HG02973 (cell line): ENCODE measurements around the gene CACNG4.

Experiments used
- ATAC-seq: cut with Tn5 transposase; IDR thresholded peaks from one replicate; pipeline ENCODE4 v1.9.1; 2021; ENCODE audit warnings: moderate library complexity; ENCODE audit not compliant: unreplicated experiment

CACNG4 gene

DNA sequence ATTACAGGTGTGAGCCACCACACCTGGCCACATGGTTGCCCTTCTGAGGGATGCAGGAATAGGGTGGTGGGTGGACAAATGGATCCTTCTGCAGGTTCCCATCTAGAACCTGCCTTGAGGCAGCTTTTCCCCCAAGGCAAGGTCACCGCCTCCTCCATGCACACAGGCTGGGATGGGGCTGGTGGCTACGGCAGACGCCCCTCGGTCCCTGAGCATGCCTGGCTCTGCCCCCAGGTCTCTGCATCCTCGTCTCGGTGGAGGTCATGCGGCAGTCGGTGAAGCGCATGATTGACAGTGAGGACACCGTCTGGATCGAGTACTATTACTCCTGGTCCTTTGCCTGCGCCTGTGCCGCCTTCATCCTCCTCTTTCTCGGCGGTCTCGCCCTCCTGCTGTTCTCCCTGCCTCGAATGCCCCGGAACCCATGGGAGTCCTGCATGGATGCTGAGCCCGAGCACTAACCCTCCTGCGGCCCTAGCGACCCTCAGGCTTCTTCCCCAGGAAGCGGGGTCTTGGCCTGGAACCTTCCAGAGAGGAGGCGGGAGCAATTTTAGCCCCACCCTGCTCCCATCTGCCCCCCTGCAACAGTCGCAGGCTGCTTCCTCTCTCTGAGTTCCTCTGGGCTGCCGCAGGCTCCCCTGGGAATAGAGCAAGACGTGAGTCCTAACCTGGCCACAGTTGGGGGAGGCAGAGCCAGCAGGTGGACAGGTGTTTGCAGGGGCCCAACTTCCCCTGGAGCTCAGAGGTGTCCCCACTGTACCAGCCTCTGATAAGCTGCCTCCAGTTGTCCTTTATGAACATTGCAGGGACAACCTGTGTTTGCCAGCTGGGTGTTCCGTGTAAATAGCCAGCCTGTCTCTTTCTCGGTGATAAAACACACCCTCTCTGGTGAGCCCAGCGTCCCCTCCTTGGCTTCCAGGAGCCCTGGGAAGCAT lies 91.6 kb downstream of the CACNG4 start:
- ATAC-seq = no peak

- no peak for ATAC-seq
Measured at GRCh38 chr17:67056746-67057490, 92.4 kb downstream of the CACNG4 start.

GRCh38 chr17:67058036-67058435 lies 93.5 kb downstream of the CACNG4 start:
- no peak for ATAC-seq

GRCh38 chr17:67059372-67059771 lies 94.9 kb downstream of the CACNG4 start:
- ATAC-seq = no peak

- no peak for ATAC-seq
Measured at GRCh38 chr17:67063141-67063540, 98.6 kb downstream of the CACNG4 start.

- no peak for ATAC-seq
Measured at GRCh38 chr17:67066717-67067116, 102.2 kb downstream of the CACNG4 start.

- ATAC-seq = no peak
Measured at GRCh38 chr17:67067571-67068482, 103.3 kb downstream of the CACNG4 start.

DNA sequence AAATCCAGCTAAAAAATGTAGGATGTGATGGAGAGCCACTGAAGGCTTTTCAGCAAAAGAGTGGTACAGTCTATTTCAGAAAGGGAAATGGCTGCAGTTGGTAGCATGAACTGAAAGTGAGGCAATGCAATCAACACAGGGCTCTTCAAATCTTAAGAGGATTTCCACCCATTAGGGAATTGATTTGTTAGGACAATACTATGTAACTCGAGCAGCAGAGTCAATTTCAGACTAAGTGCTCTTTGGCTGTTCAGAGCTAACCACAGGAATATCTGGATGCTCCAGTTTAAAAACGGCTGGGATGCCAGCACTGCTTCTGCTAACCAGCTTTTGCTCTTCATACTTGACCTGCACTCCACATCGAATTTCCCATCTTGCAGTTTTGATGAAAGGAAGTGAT lies 104.5 kb downstream of the CACNG4 start:
- no peak for ATAC-seq

DNA sequence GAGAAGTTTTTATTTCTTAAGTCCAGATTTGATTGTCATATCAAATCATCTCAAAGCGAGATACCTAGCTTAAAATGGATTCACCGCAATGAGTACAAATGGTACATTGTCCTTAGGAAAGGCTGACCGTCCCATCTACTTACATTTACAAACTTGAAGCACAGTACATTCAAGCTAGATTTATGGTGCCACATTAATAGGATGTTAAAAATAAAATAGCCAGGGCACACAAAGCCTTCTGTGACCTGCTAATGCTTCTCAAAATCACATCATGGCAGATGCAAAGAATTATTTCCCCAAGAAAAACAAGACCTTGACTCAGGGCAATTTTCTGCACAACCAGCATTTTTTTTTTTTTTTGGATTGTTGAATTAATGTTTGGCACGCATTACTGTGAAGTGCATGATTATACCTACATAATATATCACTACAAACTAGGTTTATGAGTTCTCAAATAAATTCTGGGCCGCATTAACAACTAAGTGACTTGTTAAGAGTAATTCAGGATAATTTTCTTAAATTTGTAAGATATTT lies 105.2 kb downstream of the CACNG4 start:
- ATAC-seq = no peak

DNA sequence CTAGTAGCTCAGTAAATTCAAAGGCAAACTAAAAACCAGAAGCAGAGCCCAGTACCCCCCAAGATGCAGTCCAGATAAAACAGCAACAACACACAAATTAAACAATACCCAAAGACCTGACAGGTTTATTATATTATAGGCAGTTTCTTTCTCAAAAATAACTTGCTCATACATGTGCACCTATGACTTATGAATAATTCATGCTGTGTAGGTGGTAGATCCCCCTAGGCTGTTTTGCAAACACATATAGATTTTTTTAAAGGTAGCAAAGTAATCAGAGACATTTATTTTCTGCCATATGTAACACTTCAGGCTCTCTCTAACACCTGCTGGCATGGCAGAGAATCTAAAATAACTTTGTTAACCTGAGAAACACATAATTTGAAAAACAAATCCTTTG lies 107.1 kb downstream of the CACNG4 start:
- no peak for ATAC-seq

GRCh38 chr17:67072885-67073284 lies 108.4 kb downstream of the CACNG4 start:
- no peak for ATAC-seq

GRCh38 chr17:67074781-67075180 lies 110.3 kb downstream of the CACNG4 start:
- ATAC-seq = no peak

GRCh38 chr17:67076290-67076689 lies 111.8 kb downstream of the CACNG4 start:
- no peak for ATAC-seq

DNA sequence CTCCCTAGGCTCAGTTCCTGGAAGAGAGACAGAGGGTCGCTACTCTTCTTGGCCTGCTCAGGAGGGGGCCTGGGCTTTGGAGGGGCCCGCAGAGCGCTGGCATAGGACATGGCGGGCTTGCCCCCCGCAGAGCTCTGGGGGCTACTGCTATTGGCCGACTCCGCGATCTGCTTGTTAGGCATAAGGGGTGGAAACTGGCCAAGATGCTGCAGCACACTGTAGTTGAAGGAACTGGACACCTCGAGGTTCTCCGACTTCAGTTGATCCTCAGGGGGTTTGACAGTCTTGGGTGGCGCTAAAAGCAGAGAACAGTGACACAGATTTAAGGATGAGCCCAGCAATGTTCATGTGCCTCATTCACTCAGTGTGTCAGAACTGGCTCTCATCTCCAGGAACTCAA lies 113.8 kb downstream of the CACNG4 start:
- no peak for ATAC-seq

DNA sequence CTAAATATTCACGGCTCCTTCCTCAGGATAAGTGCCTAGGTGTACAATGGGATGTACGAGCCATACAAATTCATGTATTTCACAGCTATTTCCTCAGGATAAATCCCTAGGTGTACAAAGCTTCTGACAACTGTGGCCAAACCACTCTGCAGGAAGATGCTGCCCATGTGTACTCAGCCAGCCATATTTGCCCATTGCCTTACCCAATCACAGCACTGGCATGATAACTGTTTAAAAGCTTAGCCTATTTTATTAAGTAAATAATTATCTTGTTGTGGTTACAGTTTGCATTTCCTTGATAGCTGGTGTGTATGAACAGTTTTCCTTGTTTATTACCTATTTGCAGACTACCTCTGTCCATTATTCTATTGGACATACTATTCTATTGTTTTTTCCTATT lies 115.0 kb downstream of the CACNG4 start:
- no peak for ATAC-seq

- ATAC-seq = no peak
Measured at GRCh38 chr17:67080804-67081203, 116.3 kb downstream of the CACNG4 start.

- peak; percentile 89 for ATAC-seq
Measured at GRCh38 chr17:67082107-67082506, 117.6 kb downstream of the CACNG4 start.
